Activated CD4-positive, alpha-beta T cell treated with anti-CD3 and anti-CD28 coated beads for 24 hours (primary cell): ENCODE measurements around the gene HDHD5.

Experiments used
- DNase-seq, 2 donors: peaks; one replicate each; pipeline ENCODE4 v3.0.0-alpha.2; 2020; ENCODE audit warnings: low read depth in 2 of 2

Gene HDHD5

GRCh38 chr22:17105143-17106129, 53.6 kb downstream of the HDHD5 start:
- no peak for DNase-seq

- DNase-seq: no peak
Observed at GRCh38 chr22:17104336-17104935, 54.6 kb downstream of the HDHD5 start.

- no peak for DNase-seq
Observed at GRCh38 chr22:17103351-17103750, 55.7 kb downstream of the HDHD5 start.

DNA sequence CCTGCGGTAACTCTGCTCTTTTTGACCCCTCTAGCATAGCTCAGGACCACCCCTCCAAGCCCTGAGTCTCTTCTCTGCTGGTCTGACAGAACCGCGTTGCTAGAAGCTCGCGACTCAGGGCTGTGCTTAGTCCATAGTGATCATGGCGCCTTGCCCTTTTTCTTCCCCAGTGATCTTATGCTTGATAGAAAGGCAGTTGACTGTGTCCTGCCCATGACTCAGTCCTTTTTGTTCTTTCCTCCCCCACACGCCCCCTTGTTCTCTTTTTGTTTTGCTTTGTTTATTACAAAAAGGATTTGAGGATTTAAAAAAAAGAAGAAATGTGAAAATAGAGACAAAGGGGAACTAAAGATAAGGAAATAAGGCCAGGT, 56.8 kb downstream of the HDHD5 start:
- no peak for DNase-seq

DNA sequence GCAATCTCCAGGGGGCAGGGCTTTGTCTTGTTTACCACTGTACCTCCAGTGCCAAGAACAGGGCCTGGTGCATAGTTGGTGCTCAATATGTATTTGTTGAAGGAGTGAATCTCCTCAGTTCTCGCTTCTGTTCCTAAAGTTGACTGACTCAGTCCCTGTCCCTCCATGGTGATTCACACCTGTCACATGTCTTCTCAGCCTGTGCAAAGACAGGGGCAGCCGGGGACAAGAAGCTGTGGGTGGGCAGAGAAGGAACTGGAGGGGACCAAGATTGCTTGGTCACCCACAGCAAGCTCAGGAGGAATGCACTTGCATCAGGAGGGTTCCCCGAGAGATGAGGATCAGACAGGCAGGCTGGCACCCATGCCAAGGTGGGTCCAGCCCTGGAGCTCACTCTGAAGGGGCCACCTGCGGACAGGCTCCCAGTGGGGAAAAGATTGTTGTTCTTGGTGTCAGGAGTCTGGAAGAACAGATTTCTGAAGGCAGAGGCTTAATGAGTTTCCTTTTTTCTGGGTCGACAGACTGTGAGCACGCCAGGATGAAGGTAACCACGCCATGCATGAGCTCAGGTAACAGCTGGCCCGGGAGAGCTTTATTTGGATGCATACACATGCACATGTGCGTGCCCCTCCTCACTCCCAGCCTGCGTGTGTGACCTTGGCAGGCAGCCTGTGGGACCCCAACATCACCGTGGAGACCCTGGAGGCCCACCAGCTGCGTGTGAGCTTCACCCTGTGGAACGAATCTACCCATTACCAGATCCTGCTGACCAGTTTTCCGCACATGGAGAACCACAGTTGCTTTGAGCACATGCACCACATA, 57.4 kb downstream of the HDHD5 start:
- DNase-seq: no peak

GRCh38 chr22:17100621-17101020, 58.5 kb downstream of the HDHD5 start:
- DNase-seq: no peak

DNA sequence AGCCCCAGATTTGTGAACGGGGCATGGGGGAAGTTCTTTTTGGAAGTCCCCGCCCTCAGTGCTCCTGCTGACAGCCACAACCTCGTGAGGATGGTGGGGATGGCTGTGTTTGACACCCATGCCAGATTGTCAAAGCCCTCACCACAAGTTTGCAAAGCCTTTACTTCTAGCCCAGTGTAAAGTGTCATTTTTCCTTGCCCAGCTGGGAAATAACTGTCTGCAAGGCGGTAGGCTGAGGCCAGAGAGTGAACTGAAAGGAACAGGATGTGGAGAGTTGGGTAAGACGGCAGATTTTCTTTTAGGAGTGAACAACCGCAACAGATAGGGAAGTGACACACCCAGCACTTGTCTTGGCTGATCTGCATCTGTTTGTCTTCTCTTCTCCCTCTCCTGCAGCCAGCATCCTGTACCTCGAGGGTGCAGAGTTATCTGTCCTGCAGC, 60.7 kb downstream of the HDHD5 start:
- DNase-seq: no peak

GRCh38 chr22:17097701-17098100, 61.4 kb downstream of the HDHD5 start:
- DNase-seq: no peak

DNA sequence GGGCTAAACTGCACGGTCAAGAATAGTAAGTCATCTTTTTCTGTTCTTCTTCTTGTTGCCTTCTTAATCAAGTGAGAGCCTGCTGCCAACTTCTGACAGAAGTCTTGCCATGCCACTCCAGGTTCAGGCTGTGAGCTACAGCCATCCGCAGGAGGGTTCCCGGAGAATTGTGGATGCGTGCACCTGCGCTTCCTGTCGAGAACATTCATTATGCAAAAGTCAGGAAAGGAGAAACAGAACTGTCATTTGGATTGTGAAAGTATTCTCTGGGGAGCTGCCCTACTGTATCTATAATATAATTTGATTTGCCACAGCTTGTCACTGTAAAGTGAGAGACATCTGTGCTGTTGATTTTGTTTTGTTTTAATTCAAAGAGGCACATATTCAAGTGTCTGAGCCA, 62.0 kb downstream of the HDHD5 start:
- no peak for DNase-seq

DNA sequence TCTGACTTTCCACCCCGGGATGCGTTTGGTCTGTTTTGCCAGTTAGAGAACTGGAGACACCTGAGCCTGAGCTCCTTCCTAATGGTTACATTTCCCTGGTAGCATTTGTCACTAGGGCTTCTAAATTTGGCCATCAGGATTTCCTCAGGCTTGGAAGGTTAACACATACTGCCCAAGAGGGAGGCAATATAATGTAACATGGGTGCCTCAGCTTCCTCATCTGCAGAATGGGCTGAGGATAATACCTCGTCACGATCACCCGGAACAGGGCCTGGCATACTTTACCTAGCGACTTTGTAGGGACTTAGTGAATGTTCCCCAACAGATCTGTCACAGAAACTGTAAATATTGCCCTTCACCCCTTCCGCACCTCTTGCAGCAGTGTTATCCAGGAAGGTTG, 63.0 kb downstream of the HDHD5 start:
- no peak for DNase-seq

DNA sequence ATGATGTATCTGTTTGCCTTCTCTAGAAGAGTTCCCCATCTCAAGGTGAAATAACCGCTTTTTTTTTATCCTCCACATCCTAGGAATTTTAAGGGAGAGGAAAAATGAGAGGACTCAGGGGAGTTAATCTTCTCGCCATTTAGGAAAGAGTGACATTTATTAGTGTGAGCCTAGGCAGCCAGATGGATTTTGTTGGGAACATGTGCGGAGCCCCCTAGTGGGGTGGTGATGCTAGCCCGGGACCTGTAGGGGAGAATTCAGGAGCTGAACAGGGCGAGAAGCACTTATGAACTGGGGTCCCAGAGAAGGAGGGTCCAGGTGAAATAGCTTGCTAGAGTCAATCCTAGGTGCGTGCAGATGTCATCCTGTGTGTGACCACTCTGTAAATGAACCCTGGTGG, 63.5 kb downstream of the HDHD5 start:
- no peak for DNase-seq

GRCh38 chr22:17093081-17093480, 66.0 kb downstream of the HDHD5 start:
- DNase-seq: no peak

DNA sequence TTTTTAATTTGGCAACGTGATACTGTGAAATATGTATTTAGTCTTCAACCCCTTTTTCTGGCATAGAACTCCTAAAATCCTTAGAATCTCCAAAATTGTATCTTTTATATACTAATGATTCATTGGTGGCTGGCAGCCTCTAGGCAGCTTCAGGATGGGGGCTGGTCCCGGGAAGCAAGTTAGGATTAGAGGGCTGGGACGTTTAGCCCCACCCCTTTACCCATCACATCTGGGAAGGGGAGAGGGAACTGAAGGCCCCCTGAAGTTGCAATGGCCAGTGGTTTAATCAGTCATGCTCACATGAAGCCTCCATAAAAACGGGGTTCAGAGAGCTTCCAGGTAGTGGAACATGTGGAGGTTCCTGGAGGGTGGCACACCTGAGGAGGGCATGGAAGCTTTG, 67.2 kb downstream of the HDHD5 start:
- DNase-seq: no peak

DNA sequence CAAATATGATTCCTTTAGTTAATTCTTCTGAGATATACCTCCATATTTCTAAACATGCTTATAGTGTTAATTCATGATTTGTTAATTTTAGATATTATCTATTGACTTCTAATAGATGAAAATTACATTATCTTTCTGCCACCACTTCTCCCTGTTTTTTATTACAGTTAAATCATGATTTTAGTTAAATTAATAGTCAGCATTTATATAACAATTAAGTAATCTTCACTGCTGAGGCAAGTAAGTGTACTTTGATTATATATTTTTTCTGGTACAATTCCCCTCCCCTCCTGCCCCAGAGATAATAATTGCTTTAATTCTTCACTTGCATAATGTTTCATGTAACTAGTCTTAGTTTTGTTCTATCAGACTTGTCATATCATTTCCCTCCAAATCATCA, 68.5 kb downstream of the HDHD5 start:
- DNase-seq: no peak
